HepG2 (cell line): ENCODE data around the gene BORCS5. TPM values are rescaled to one million over a fixed set of nuclear protein-coding genes. Genes with fewer than 3 reads are reported as not detected.

ENCODE experiments used
- CBX2 ChIP-seq, 2 experiments: fragments of 200-600 bp in 1 of 2; sonication (generic); formaldehyde crosslinking in 1 of 2; IDR thresholded peaks; 2 replicates each; pipeline versions ENCODE4 v1.7.0 to v1.8.1; 2018 to 2022; ENCODE audit warnings: low read depth in 2 of 2, low read length in 1 of 2, mild to moderate bottlenecking in 1 of 2, missing genetic modification reagents in 1 of 2
- JUND ChIP-seq: sonication (generic); formaldehyde crosslinking; IDR thresholded peaks from 2 replicates; pipeline ENCODE4 v1.8.0; 2022; ENCODE audit warnings: mild to moderate bottlenecking, missing genetic modification reagents
- KDM5B ChIP-seq: sonication (generic); formaldehyde crosslinking; IDR thresholded peaks from 2 replicates; pipeline ENCODE4 v1.4.0; 2020; ENCODE audit warnings: missing genetic modification reagents, mild to moderate bottlenecking, borderline replicate concordance
- LCORL ChIP-seq, 2 experiments: fragments of 450-650 bp in 1 of 2; sonication (generic) in 1 of 2; formaldehyde crosslinking in 1 of 2; IDR thresholded peaks; 2 replicates each; pipeline versions ENCODE4 v1.5.0 to v1.6.1; 2017 to 2020; ENCODE audit warnings: antibody characterized with exemption in 1 of 2, missing genetic modification reagents in 1 of 2
- NFYB ChIP-seq: sonication (generic); formaldehyde crosslinking; IDR thresholded peaks from 2 replicates; pipeline ENCODE4 v1.4.0; 2020; ENCODE audit warnings: missing genetic modification reagents
- NR2F2 ChIP-seq: IDR thresholded peaks from 2 replicates; pipeline ENCODE4 v1.6.1; 2012; ENCODE audit warnings: low read depth, inconsistent platforms, borderline replicate concordance
- POLR2AphosphoS2 ChIP-seq: IDR thresholded peaks from 2 replicates; pipeline ENCODE4 v1.6.1; 2011; ENCODE audit warnings: low read depth, low read length, improper control_type of control experiment
- RNF219 ChIP-seq: sonication (generic); formaldehyde crosslinking; IDR thresholded peaks from 2 replicates; pipeline ENCODE4 v1.5.0; 2020; ENCODE audit warnings: mild to moderate bottlenecking, missing genetic modification reagents
- TFDP2 ChIP-seq: sonication (generic); formaldehyde crosslinking; IDR thresholded peaks from 2 replicates; pipeline ENCODE4 v1.4.0; 2020; ENCODE audit warnings: missing genetic modification reagents
- XBP1 ChIP-seq: sonication (generic); formaldehyde crosslinking; IDR thresholded peaks from 2 replicates; pipeline ENCODE4 v1.5.0; 2020; ENCODE audit warnings: missing genetic modification reagents
- ZBTB39 ChIP-seq: sonication (generic); formaldehyde crosslinking; IDR thresholded peaks from 2 replicates; pipeline ENCODE4 v1.5.0; 2020; ENCODE audit warnings: missing genetic modification reagents
- ZNF891 ChIP-seq: sonication (generic); formaldehyde crosslinking; IDR thresholded peaks from 2 replicates; pipeline ENCODE4 v1.5.0; 2020; ENCODE audit warnings: mild to moderate bottlenecking, missing genetic modification reagents
- polyA plus RNA-seq, 8 experiments: library from polyadenylated mRNA; depleted of rRNA in 3 of 8; stranded (reverse) in 7 of 8; unstranded in 1 of 8; fragments of >200 nt; fragmentation: Illumina TruSeq in 4 of 8; extraction: Trizol in 4 of 8; gene quantifications; 2 replicates each; pipeline versions ENCODE4 v1.2.1 to v1.2.3, GENCODE V29; 2011 to 2016; ENCODE audit warnings: low read depth in 4 of 8, missing spikeins in 1 of 8, mixed read lengths in 1 of 8; ENCODE audit not compliant: insufficient read depth in 1 of 8
- total RNA-seq, 5 experiments: library from RNA; depleted of rRNA; stranded (reverse); fragments of >200 nt; fragmentation: Illumina TruSeq; extraction: Trizol; gene quantifications; 2 replicates each; pipeline ENCODE4 v1.2.3, GENCODE V29; 2016; ENCODE audit warnings: low read depth in 1 of 5
- TF ChIP-seq, protein P1 (sequence below): sonication (generic); formaldehyde crosslinking; conservative IDR thresholded peaks from 2 replicates; pipeline ENCODE4 v1.8.1; 2023; ENCODE audit warnings: missing genetic modification reagents
- TF ChIP-seq, protein P2 (sequence below): sonication (generic); formaldehyde crosslinking; IDR thresholded peaks from 2 replicates; pipeline ENCODE4 v1.9.0; 2022; ENCODE audit warnings: low read depth, missing genetic modification reagents
- TF ChIP-seq, protein P3 (sequence below): sonication (generic); formaldehyde crosslinking; conservative IDR thresholded peaks from 2 replicates; pipeline ENCODE4 v1.4.0; 2020; ENCODE audit warnings: missing genetic modification reagents

BORCS5 gene
- total and polyA plus RNA-seq, 2 of the 13 experiments (the other 11 are each of a cell fraction or from before 2014, with no cell fraction given), result 3.9 to 4.7 TPM

- TF ChIP-seq KDM5B, result no peak
- TF ChIP-seq POLR2AphosphoS2, result no peak
- no peak for TF ChIP-seq LCORL (IDR thresholded peaks at IDR 0.05)
- TF ChIP-seq LCORL (CRISPR knock-in tag; IDR thresholded peaks at IDR 0.05), result peak; percentile 70
- TF ChIP-seq, protein P1, sequence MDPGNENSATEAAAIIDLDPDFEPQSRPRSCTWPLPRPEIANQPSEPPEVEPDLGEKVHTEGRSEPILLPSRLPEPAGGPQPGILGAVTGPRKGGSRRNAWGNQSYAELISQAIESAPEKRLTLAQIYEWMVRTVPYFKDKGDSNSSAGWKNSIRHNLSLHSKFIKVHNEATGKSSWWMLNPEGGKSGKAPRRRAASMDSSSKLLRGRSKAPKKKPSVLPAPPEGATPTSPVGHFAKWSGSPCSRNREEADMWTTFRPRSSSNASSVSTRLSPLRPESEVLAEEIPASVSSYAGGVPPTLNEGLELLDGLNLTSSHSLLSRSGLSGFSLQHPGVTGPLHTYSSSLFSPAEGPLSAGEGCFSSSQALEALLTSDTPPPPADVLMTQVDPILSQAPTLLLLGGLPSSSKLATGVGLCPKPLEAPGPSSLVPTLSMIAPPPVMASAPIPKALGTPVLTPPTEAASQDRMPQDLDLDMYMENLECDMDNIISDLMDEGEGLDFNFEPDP (CRISPR knock-in tag), result no peak
- no peak for TF ChIP-seq ZNF891
- TF ChIP-seq, protein P2, sequence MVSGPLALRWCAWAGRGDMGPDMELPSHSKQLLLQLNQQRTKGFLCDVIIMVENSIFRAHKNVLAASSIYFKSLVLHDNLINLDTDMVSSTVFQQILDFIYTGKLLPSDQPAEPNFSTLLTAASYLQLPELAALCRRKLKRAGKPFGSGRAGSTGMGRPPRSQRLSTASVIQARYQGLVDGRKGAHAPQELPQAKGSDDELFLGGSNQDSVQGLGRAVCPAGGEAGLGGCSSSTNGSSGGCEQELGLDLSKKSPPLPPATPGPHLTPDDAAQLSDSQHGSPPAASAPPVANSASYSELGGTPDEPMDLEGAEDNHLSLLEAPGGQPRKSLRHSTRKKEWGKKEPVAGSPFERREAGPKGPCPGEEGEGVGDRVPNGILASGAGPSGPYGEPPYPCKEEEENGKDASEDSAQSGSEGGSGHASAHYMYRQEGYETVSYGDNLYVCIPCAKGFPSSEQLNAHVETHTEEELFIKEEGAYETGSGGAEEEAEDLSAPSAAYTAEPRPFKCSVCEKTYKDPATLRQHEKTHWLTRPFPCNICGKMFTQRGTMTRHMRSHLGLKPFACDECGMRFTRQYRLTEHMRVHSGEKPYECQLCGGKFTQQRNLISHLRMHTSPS (CRISPR knock-in tag), result no peak
- TF ChIP-seq CBX2 (IDR thresholded peaks at IDR 0.05; ENCODE audit: low read depth, low read length), result no peak
- no peak for TF ChIP-seq CBX2 (CRISPR knock-in tag; IDR thresholded peaks at IDR 0.05; ENCODE audit: low read depth)
- TF ChIP-seq XBP1, result no peak
- TF ChIP-seq JUND, result 0 out of 2 replicates have a peak, but pooled peaks have one; percentile 15
- TF ChIP-seq TFDP2 (CRISPR knock-in tag), result no peak
- no peak; the same call in 1 of the 2 replicates for TF ChIP-seq NFYB
- no peak for TF ChIP-seq RNF219 (CRISPR knock-in tag)
- peak; percentile 62 for TF ChIP-seq NR2F2
- no peak for TF ChIP-seq ZBTB39 (CRISPR knock-in tag)
- TF ChIP-seq, protein P3, sequence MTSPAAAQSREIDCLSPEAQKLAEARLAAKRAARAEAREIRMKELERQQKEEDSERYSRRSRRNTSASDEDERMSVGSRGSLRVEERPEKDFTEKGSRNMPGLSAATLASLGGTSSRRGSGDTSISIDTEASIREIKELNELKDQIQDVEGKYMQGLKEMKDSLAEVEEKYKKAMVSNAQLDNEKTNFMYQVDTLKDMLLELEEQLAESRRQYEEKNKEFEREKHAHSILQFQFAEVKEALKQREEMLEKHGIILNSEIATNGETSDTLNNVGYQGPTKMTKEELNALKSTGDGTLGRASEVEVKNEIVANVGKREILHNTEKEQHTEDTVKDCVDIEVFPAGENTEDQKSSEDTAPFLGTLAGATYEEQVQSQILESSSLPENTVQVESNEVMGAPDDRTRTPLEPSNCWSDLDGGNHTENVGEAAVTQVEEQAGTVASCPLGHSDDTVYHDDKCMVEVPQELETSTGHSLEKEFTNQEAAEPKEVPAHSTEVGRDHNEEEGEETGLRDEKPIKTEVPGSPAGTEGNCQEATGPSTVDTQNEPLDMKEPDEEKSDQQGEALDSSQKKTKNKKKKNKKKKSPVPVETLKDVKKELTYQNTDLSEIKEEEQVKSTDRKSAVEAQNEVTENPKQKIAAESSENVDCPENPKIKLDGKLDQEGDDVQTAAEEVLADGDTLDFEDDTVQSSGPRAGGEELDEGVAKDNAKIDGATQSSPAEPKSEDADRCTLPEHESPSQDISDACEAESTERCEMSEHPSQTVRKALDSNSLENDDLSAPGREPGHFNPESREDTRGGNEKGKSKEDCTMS (CRISPR knock-in tag), result no peak
These were observed 132.1 kb downstream of the BORCS5 start (continued) for GRCh38 chr12:12488823-12489550.
